Measurements from ENCODE around the gene SMAD3.

SMAD3 gene

DNA sequence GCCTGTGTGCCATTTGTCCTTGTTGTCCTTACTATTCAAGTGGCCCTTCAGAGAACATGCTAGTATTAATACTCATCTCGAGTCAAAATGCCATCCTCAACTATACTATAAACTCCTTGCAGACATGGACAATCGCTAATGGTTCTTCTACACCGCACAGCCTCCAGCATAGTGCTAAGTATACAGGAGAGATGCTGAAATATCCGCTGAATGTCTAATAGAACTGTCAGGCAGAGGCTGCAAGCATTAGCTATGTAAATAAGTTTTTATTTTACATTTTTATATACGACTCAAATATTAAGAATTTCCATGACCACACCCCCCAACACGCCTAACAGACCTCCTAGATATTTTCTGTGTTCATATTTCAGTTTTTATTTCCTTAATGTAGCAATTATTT lies 149.7 kb downstream of the SMAD3 start:
- DNase-seq (ENCODE audit: low spot score) = no peak
- TF ChIP-seq, protein P1, sequence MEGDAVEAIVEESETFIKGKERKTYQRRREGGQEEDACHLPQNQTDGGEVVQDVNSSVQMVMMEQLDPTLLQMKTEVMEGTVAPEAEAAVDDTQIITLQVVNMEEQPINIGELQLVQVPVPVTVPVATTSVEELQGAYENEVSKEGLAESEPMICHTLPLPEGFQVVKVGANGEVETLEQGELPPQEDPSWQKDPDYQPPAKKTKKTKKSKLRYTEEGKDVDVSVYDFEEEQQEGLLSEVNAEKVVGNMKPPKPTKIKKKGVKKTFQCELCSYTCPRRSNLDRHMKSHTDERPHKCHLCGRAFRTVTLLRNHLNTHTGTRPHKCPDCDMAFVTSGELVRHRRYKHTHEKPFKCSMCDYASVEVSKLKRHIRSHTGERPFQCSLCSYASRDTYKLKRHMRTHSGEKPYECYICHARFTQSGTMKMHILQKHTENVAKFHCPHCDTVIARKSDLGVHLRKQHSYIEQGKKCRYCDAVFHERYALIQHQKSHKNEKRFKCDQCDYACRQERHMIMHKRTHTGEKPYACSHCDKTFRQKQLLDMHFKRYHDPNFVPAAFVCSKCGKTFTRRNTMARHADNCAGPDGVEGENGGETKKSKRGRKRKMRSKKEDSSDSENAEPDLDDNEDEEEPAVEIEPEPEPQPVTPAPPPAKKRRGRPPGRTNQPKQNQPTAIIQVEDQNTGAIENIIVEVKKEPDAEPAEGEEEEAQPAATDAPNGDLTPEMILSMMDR (IDR thresholded peaks at IDR 0.05; ENCODE audit: extremely low read depth, missing control alignments) = no peak

DNA sequence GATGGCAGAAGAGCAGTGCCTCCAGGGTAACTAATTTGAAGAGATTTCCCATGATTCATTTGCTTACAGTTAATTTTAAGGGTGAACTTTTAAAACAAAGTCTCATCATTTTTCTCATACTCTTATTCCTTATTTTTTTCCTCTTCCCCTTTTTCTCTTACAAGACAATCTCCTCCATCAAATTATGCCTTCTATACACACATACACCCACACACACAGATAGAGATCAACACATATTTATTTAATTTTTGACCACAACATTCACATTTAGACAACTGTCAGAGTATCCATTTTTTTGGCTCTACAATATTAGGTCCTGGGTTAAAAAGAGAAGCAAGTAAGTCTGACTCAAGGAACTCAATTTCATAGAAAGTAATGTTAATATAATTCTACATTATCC lies 151.5 kb downstream of the SMAD3 start:
- DNase-seq (ENCODE audit: low spot score) = no peak
- TF ChIP-seq, protein P1 (IDR thresholded peaks at IDR 0.05; ENCODE audit: extremely low read depth, missing control alignments) = no peak

DNA sequence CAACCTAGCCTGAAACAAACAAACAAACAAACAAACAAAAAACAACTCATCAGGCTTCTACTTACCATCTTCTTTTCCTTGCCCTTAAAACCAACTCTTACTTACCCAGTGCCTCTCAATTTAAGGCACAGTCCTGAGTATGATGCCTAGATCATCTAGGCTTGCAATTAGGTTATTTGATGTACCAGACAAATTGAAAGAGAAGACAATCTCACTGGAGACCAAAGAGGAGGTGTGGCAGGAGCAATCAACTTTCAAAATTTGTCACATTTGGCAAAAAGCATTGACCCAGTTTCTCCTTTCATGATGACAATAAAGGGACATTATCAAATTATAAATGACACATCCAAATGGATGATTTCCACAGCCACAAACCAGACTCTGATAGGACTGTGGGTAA lies 153.0 kb downstream of the SMAD3 start:
- DNase-seq (ENCODE audit: low spot score) = no peak
- TF ChIP-seq, protein P1 (IDR thresholded peaks at IDR 0.05; ENCODE audit: extremely low read depth, missing control alignments) = no peak

DNA sequence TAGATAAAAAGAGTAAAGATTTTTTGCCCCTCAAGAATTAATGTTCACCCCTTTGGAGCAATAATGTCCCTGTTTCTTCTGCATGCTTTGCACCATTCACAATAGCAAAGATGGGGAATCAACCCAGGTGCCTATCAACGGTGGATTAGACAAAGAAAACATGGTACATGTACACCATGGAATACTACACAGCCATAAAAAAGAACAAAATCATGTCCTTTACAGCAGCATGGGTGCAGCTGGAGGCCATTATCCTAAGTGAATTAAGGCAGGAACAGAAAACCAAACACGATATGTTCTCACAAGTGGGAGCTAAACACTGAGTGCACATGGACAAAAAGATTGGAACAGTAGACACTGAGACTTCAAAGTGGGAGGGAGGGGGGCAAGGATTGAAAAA lies 153.9 kb downstream of the SMAD3 start:
- TF ChIP-seq, protein P1 (IDR thresholded peaks at IDR 0.05; ENCODE audit: extremely low read depth, missing control alignments) = no peak
- DNase-seq (ENCODE audit: low spot score) = no peak

DNA sequence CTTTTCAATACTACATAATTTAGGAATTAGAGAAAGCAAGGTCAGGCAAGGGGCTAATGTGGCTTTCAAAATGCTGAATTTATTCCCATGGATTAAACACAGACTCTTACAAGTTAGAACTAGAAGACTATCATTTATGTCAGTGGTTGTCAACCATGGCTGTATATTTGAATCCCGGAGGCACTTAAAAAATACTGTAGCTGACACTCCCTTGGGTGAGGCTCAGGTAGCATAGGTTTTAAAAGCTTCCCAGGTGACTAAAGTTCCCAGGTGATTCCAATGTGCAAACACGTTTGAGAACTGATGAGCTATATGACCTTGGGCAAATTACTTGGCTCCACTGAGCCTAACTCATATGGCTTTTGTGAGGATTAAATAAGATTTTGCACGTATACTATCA lies 159.5 kb downstream of the SMAD3 start:
- TF ChIP-seq, protein P1 (IDR thresholded peaks at IDR 0.05; ENCODE audit: extremely low read depth, missing control alignments) = no peak
- no peak for DNase-seq (ENCODE audit: low spot score)

DNA sequence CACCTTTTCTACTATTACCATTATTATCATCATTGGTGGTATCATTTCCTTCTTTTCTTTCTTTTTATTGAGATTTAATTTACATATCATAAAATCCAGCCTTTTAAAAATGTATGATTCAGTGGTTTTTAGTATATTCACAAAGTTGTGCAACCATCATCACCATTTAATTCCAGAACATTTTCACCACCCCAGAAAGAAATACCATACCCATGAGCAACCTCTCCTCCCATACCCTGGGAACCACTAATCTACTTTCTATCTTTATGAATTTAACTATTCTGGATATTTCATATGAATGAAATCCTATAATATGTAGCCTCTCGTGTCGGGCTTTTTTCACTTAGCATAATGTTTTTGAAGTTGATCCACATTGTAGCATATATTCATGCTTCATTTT lies 159.9 kb downstream of the SMAD3 start:
- TF ChIP-seq, protein P1 (IDR thresholded peaks at IDR 0.05; ENCODE audit: extremely low read depth, missing control alignments) = no peak
- no peak for DNase-seq (ENCODE audit: low spot score)

DNA sequence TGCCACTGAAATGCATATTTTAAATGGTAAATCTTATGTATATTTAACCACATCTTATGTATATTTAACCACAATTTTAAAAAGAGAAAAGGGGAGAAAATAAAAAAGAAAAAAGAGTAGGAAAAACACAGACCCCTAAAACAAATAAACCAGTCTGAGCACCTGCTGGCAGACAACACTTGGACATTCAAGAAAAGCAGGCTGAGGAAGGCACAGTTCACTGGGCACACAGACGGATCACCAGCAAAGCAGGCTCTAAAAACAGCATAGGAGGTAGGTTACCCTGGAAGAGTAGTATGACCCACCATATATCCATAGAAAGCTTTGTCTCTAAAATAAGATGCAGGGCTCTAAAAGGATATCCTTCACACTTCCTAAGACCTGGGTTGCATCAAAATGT lies 162.0 kb downstream of the SMAD3 start:
- TF ChIP-seq, protein P1 (IDR thresholded peaks at IDR 0.05; ENCODE audit: extremely low read depth, missing control alignments) = no peak
- DNase-seq (ENCODE audit: low spot score) = no peak
